CD4-positive, alpha-beta memory T cell (primary cell): ENCODE data around the gene ERBB4. TPM values are rescaled to one million over a fixed set of nuclear protein-coding genes. Genes with fewer than 3 reads are reported as not detected.

Source experiments
- CTCF ChIA-PET: fragments of 350-600 bp; sonication (Branson Sonifier 250); formaldehyde crosslinking; loops from one replicate; lab custom pipeline; 2021; ENCODE audit warnings: inconsistent platforms; ENCODE audit not compliant: partially characterized antibody; lab: Charles Lee
- POLR2A ChIA-PET: fragments of 350-600 bp; sonication (Branson Sonifier 250); formaldehyde crosslinking; loops from one replicate; lab custom pipeline; 2021; ENCODE audit not compliant: partially characterized antibody; lab: Charles Lee
- DNase-seq, 5 donors: peaks; one replicate each; pipeline versions ENCODE4 v3.0.0 to v3.0.0-alpha.2; 2020 to 2022; ENCODE audit warnings: mixed read lengths in 1 of 5
- H3K27ac ChIP-seq: one replicate; pipeline ENCODE4 v1.7.0; 2013; ENCODE audit warnings: low read depth, low read length
- H3K27me3 ChIP-seq: 2 replicates; pipeline ENCODE4 v1.7.0; 2013; ENCODE audit warnings: mild to moderate bottlenecking, low read length, moderate library complexity; ENCODE audit not compliant: insufficient read depth
- H3K36me3 ChIP-seq: 2 replicates; pipeline ENCODE4 v1.7.0; 2013; ENCODE audit warnings: mild to moderate bottlenecking, low read length, moderate library complexity; ENCODE audit not compliant: insufficient read depth
- H3K4me1 ChIP-seq: 2 replicates; pipeline ENCODE4 v1.7.0; 2013; ENCODE audit warnings: mild to moderate bottlenecking, low read length, moderate library complexity; ENCODE audit not compliant: insufficient read depth
- H3K4me3 ChIP-seq, 2 donors: one replicate each; pipeline ENCODE4 v1.7.0; 2013; ENCODE audit warnings: low read length in 2 of 2, mild to moderate bottlenecking in 1 of 2
- H3K9me3 ChIP-seq, 2 donors: one replicate each; pipeline ENCODE4 v1.7.0; 2013; ENCODE audit warnings: low read length in 2 of 2, control low read depth in 1 of 2; ENCODE audit not compliant: control insufficient read depth in 1 of 2
- H3K27ac Mint-ChIP-seq, 7 donors: one replicate each; pipeline ENCODE4 v1.8.0; 2020 to 2021; ENCODE audit warnings: mixed read lengths in 7 of 7, mild to moderate bottlenecking in 6 of 7, inconsistent platforms in 3 of 7, moderate library complexity in 3 of 7
- H3K27me3 Mint-ChIP-seq, 2 donors: one replicate each; pipeline ENCODE4 v1.8.0; 2020 to 2021; ENCODE audit warnings: mixed read lengths in 2 of 2
- H3K36me3 Mint-ChIP-seq, 2 donors: one replicate each; pipeline ENCODE4 v1.8.0; 2020 to 2021; ENCODE audit warnings: mixed read lengths in 2 of 2, inconsistent platforms in 1 of 2, mild to moderate bottlenecking in 1 of 2
- H3K4me1 Mint-ChIP-seq, 4 donors: one replicate each; pipeline ENCODE4 v1.8.0; 2020 to 2021; ENCODE audit warnings: mixed read lengths in 4 of 4, mild to moderate bottlenecking in 1 of 4
- H3K4me3 Mint-ChIP-seq, 8 donors: one replicate each; pipeline ENCODE4 v1.8.0; 2020 to 2021; ENCODE audit warnings: mixed read lengths in 8 of 8, mild to moderate bottlenecking in 7 of 8, moderate library complexity in 6 of 8, inconsistent platforms in 3 of 8
- H3K9me3 Mint-ChIP-seq, 8 donors: one replicate each; pipeline ENCODE4 v1.8.0; 2020 to 2021; ENCODE audit warnings: mixed read lengths in 8 of 8, mild to moderate bottlenecking in 5 of 8, inconsistent platforms in 3 of 8, moderate library complexity in 1 of 8
- intact Hi-C: fragments of 100-400 bp; cut with micrococcal nuclease; formaldehyde crosslinking; loops from one replicate; pipeline ENCODE4 v1.15.1; 2023
- polyA plus RNA-seq, 2 donors: library from polyadenylated mRNA; unstranded; fragments of 300-500 nt; fragmentation: Illumina TruSeq; gene quantifications; one replicate each; pipeline ENCODE4 v1.2.3, GENCODE V29; 2021
- total RNA-seq, 2 experiments: library from RNA; stranded (reverse); gene quantifications; one replicate each; pipeline ENCODE4 v1.2.3, GENCODE V29; 2021

ERBB4 gene
- total and polyA plus RNA-seq, 4 experiments from 2014 or later = not detected

- no peak for DNase-seq
- Mint-ChIP-seq H3K4me1 (no peaks in the 10 kb centered on the region), H3K36me3 (no peaks in the 10 kb centered on the region), H3K9me3 (no peaks in the 10 kb centered on the region), H3K27ac (no peak overlapping the region), H3K27me3 (no peaks in the 10 kb centered on the region), H3K4me3 (no peak overlapping the region)
- Histone ChIP-seq H3K27me3 (no peaks in the 10 kb centered on the region), H3K36me3 (no peaks in the 10 kb centered on the region), H3K9me3 (no peaks in the 10 kb centered on the region), H3K27ac (no peak overlapping the region), H3K4me1 (no peaks in the 10 kb centered on the region), H3K4me3 (no peak overlapping the region)
- ChIA-PET POLR2A (no interaction called here), CTCF (no interaction called here)
- intact Hi-C loops = no loop called here
These were observed 1158.6 kb downstream of the ERBB4 start for GRCh38 chr2:211380041-211380440.

DNA sequence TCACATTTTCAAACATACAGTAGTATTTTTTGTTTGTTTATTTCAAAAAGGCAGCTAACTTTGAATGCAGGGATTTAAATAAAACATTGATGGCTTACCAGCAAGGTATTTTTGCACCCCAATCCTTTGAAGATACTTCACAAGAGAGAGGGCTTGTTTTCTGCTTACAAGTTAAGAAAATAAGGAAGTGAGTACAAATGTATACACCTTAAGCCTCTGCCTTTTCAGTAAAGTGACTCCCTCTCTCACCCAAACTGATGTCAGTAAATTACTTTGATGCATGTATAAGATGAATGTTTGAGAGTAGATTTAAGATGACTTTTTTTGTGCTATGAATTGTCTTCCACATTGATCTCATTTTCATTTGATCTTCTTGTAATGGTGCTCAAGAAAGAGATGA is 1162.2 kb downstream of the ERBB4 start:
- CTCF ChIA-PET = no interaction called here
- Mint-ChIP-seq H3K27me3 (no peaks in the 10 kb centered on the region), H3K27ac (no peak overlapping the region), H3K9me3 (peaks cover 0 to 2% (median 0%) of the 10 kb centered on the region in 8 donors), H3K4me3 (no peak overlapping the region), H3K36me3 (no peaks in the 10 kb centered on the region), H3K4me1 (no peaks in the 10 kb centered on the region)
- intact Hi-C loops = no loop called here
- H3K4me1 ChIP-seq = no peaks in the 10 kb centered on the region
- no peaks in the 10 kb centered on the region for H3K36me3 ChIP-seq
- POLR2A ChIA-PET = no interaction called here
- H3K27me3 ChIP-seq = no peaks in the 10 kb centered on the region
- no peak overlapping the region for H3K27ac ChIP-seq
- H3K9me3 ChIP-seq = no peaks in the 10 kb centered on the region
- no peak for DNase-seq
- H3K4me3 ChIP-seq = no peak overlapping the region

DNA sequence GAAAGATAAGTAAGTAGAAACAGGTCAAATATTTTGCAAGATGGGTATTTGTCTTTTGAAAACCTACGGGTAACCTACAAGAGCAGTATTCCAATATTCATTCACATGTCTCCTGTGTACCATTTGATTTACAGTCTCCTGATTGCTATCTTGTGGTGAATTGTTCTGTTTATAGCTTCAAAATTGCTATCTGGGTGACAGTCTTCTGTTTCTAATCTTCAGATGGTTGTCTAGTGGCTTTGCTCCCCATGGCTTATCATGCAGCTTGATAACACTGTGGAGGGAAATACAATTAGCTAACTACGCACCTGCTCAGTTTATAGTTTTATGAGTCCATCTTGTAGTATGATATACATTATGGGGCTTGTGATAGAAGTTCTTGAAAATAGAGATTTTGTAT is 1165.4 kb downstream of the ERBB4 start:
- ChIA-PET POLR2A (no interaction called here), CTCF (no interaction called here)
- H3K27ac ChIP-seq = no peak overlapping the region
- intact Hi-C loops = no loop called here
- Mint-ChIP-seq H3K27me3 (no peaks in the 10 kb centered on the region), H3K36me3 (no peaks in the 10 kb centered on the region), H3K4me1 (no peaks in the 10 kb centered on the region), H3K4me3 (no peak overlapping the region), H3K9me3 (peaks cover 0 to 2% (median 0%) of the 10 kb centered on the region in 8 donors), H3K27ac (no peak overlapping the region)
- no peaks in the 10 kb centered on the region for H3K9me3 ChIP-seq
- H3K4me3 ChIP-seq = no peak overlapping the region
- no peaks in the 10 kb centered on the region for H3K4me1 ChIP-seq
- H3K27me3 ChIP-seq = no peaks in the 10 kb centered on the region
- DNase-seq = no peak
- no peaks in the 10 kb centered on the region for H3K36me3 ChIP-seq

DNA sequence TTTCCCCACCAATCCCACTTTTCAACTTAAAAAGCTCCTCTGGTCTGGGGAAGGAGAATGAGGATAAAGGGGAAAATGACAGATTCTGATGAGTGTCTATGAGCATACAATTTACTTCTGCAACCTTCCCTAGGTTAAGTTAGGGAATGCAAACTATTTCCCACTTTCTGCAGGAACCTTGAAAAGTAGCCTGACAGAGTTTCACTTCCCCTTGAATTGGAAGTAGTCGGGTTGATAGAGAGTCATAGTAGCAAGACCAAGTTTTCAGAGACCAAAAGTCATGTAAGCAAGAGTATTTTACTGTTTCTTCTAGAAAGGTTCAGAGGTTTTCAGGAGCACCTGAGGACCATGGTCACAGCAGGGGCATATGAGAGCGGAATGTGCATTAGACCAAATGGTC is 1167.1 kb downstream of the ERBB4 start:
- Mint-ChIP-seq H3K36me3 (no peaks in the 10 kb centered on the region), H3K4me1 (no peaks in the 10 kb centered on the region), H3K27ac (no peak overlapping the region), H3K9me3 (peaks cover 0 to 2% (median 0%) of the 10 kb centered on the region in 8 donors), H3K4me3 (no peak overlapping the region), H3K27me3 (no peaks in the 10 kb centered on the region)
- no peaks in the 10 kb centered on the region for H3K9me3 ChIP-seq
- DNase-seq = no peak
- H3K36me3 ChIP-seq = no peaks in the 10 kb centered on the region
- POLR2A ChIA-PET = no interaction called here
- CTCF ChIA-PET = no interaction called here
- H3K4me1 ChIP-seq = no peaks in the 10 kb centered on the region
- H3K4me3 ChIP-seq = no peak overlapping the region
- no peaks in the 10 kb centered on the region for H3K27me3 ChIP-seq
- intact Hi-C loops = no loop called here
- no peak overlapping the region for H3K27ac ChIP-seq

DNA sequence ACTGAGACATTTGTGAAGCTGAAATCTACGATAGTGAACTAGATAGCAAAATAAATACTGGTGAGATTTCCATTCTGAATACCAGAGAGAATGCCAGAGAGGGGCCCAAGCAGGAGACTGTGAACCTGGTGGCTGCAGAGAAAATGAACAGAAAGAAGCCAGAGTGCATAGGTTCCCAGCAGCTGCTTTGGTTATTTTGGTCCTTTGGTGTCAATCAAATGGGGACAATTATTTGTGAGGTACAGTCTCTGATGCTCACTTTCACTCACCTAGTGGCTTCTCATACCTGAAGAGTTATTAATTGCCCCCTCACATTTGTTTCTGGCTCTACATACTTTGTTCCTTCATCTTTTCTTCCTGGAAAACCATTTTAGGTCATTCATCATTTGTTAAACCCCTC is 1170.1 kb downstream of the ERBB4 start:
- H3K4me3 ChIP-seq = no peak overlapping the region
- no peak overlapping the region for H3K27ac ChIP-seq
- intact Hi-C loops = no loop called here
- H3K4me1 ChIP-seq = no peaks in the 10 kb centered on the region
- Mint-ChIP-seq H3K9me3 (peaks cover 0 to 5% (median 0%) of the 10 kb centered on the region in 8 donors), H3K27me3 (no peaks in the 10 kb centered on the region), H3K36me3 (no peaks in the 10 kb centered on the region), H3K27ac (no peak overlapping the region), H3K4me3 (no peak overlapping the region), H3K4me1 (no peaks in the 10 kb centered on the region)
- POLR2A ChIA-PET = no interaction called here
- DNase-seq = no peak
- no peaks in the 10 kb centered on the region for H3K27me3 ChIP-seq
- CTCF ChIA-PET = no interaction called here
- H3K36me3 ChIP-seq = no peaks in the 10 kb centered on the region
- H3K9me3 ChIP-seq = no peaks in the 10 kb centered on the region

GRCh38 chr2:211367711-211368110 is 1170.9 kb downstream of the ERBB4 start:
- Histone ChIP-seq H3K4me1 (no peaks in the 10 kb centered on the region), H3K9me3 (no peaks in the 10 kb centered on the region), H3K36me3 (no peaks in the 10 kb centered on the region), H3K27ac (no peak overlapping the region), H3K4me3 (no peak overlapping the region), H3K27me3 (no peaks in the 10 kb centered on the region)
- H3K36me3 Mint-ChIP-seq = no peaks in the 10 kb centered on the region
- no peaks in the 10 kb centered on the region for H3K4me1 Mint-ChIP-seq
- DNase-seq = no peak
- ChIA-PET POLR2A (no interaction called here), CTCF (no interaction called here)
- H3K27ac Mint-ChIP-seq = no peak overlapping the region
- intact Hi-C loops = no loop called here
- no peaks in the 10 kb centered on the region for H3K27me3 Mint-ChIP-seq
- H3K4me3 Mint-ChIP-seq = no peak overlapping the region
- H3K9me3 Mint-ChIP-seq = peaks cover 0 to 5% (median 0%) of the 10 kb centered on the region in 8 donors

DNA sequence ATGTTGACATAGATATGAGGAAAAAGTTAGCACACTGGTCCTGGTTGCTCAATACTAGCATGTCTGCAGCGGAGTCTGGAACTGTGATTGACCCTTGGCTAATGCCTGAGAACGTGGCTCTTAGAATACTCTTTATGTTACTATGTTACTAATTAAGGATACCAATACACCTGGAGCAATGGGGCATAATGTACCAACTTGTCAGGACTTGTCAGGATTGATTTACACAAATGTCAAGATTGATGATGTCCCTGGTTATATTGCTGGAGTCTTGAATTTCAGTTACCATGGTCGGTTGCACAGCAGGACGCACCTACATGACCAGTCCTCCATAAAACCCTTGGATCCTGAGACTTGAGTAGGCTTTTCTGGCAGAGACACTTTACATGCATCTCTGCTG is 1171.3 kb downstream of the ERBB4 start:
- Histone ChIP-seq H3K9me3 (no peaks in the 10 kb centered on the region), H3K27me3 (no peaks in the 10 kb centered on the region), H3K36me3 (no peaks in the 10 kb centered on the region), H3K27ac (no peak overlapping the region), H3K4me1 (no peaks in the 10 kb centered on the region), H3K4me3 (no peak overlapping the region)
- CTCF ChIA-PET = no interaction called here
- Mint-ChIP-seq H3K27ac (no peak overlapping the region), H3K4me3 (no peak overlapping the region), H3K9me3 (peaks cover 0 to 5% (median 0%) of the 10 kb centered on the region in 8 donors), H3K4me1 (no peaks in the 10 kb centered on the region), H3K27me3 (no peaks in the 10 kb centered on the region), H3K36me3 (no peaks in the 10 kb centered on the region)
- POLR2A ChIA-PET = no interaction called here
- intact Hi-C loops = no loop called here
- DNase-seq = no peak

GRCh38 chr2:211364911-211365310 is 1173.7 kb downstream of the ERBB4 start:
- CTCF ChIA-PET = no interaction called here
- H3K27ac Mint-ChIP-seq = no peak overlapping the region
- Histone ChIP-seq H3K27ac (no peak overlapping the region), H3K4me3 (no peak overlapping the region), H3K27me3 (no peaks in the 10 kb centered on the region), H3K4me1 (no peaks in the 10 kb centered on the region), H3K9me3 (no peaks in the 10 kb centered on the region), H3K36me3 (no peaks in the 10 kb centered on the region)
- POLR2A ChIA-PET = no interaction called here
- H3K36me3 Mint-ChIP-seq = no peaks in the 10 kb centered on the region
- no peak for DNase-seq
- H3K9me3 Mint-ChIP-seq = peaks cover 0 to 4% (median 0%) of the 10 kb centered on the region in 8 donors
- no peaks in the 10 kb centered on the region for H3K4me1 Mint-ChIP-seq
- no peaks in the 10 kb centered on the region for H3K27me3 Mint-ChIP-seq
- no peak overlapping the region for H3K4me3 Mint-ChIP-seq
- intact Hi-C loops = no loop called here
